OCI-LY1 (cell line): ENCODE data around the gene CFAP157.

ENCODE experiments used
- CTCF ChIP-seq: fragments of 200-600 bp; sonication (generic), shearing (Covaris generic); IDR thresholded peaks from 2 replicates; pipeline ENCODE4 v1.5.1; 2017; ENCODE audit warnings: mild to moderate bottlenecking, antibody characterized with exemption, low read length, moderate library complexity, mixed read lengths
- EZH2 ChIP-seq: fragments of 200-600 bp; sonication (generic), shearing (Covaris generic); IDR thresholded peaks from 2 replicates; pipeline ENCODE4 v1.8.0; 2017; ENCODE audit warnings: borderline replicate concordance, mixed run types, mild to moderate bottlenecking, antibody characterized with exemption, low read length, moderate library complexity, mixed read lengths

GRCh38 chr9:127732444-127732843 lies 25.7 kb downstream of the CFAP157 start:
- TF ChIP-seq EZH2 (no peak), CTCF (no peak)
